SK-N-SH treated with all-trans-retinoic acid at 6 μM for 48 hours (cell line): Measurements from ENCODE around the gene SEBOX.

Experiments used
- ATAC-seq: fragments of 200-7000 bp; cut with Tn5 transposase; 3 replicates; pipeline ENCODE4 v1.9.1; 2020; ENCODE audit warnings: mild to moderate bottlenecking, moderate library complexity
- ARNTL ChIP-seq: fragments of 450-650 bp; formaldehyde crosslinking; IDR thresholded peaks from 2 replicates; pipeline ENCODE4 v1.5.0; 2020; ENCODE audit warnings: low read depth, mild to moderate bottlenecking, moderate library complexity, borderline replicate concordance
- BACH2 ChIP-seq: fragments of 250-450 bp; sonication (Bioruptor Pico); IDR thresholded peaks from 2 replicates; pipeline ENCODE4 v1.9.0; 2021; ENCODE audit warnings: mild to moderate bottlenecking, borderline replicate concordance
- CREB5 ChIP-seq: fragments of 250-450 bp; sonication (Bioruptor Pico); IDR thresholded peaks from 2 replicates; pipeline ENCODE4 v1.5.1; 2020; ENCODE audit warnings: low read depth, mild to moderate bottlenecking, moderate library complexity
- CSDC2 ChIP-seq: fragments of 250-450 bp; sonication (Bioruptor Pico); IDR thresholded peaks from 2 replicates; pipeline ENCODE4 v1.5.0; 2020; ENCODE audit warnings: mild to moderate bottlenecking, moderate library complexity
- CSRNP3 ChIP-seq: fragments of 250-450 bp; sonication (Bioruptor Pico); IDR thresholded peaks from 2 replicates; pipeline ENCODE4 v1.5.1; 2021; ENCODE audit warnings: mild to moderate bottlenecking, moderate library complexity
- ESRRG ChIP-seq: fragments of 250-450 bp; sonication (Bioruptor Pico); IDR thresholded peaks from 2 replicates; pipeline ENCODE4 v1.6.1; 2021; ENCODE audit warnings: mild to moderate bottlenecking
- GLIS3 ChIP-seq: fragments of 250-450 bp; sonication (Bioruptor Pico); IDR thresholded peaks from 2 replicates; pipeline ENCODE4 v1.5.0; 2020; ENCODE audit warnings: mild to moderate bottlenecking, moderate library complexity
- ISL1 ChIP-seq: fragments of 250-450 bp; sonication (Bioruptor Pico); IDR thresholded peaks from 2 replicates; pipeline ENCODE4 v2.1.2; 2022; ENCODE audit warnings: mild to moderate bottlenecking, moderate library complexity
- OSR1 ChIP-seq: fragments of 250-450 bp; sonication (Bioruptor Pico); IDR thresholded peaks from 2 replicates; pipeline ENCODE4 v1.8.0; 2022; ENCODE audit warnings: moderate library complexity, mild to moderate bottlenecking, inconsistent platforms
- PPARA ChIP-seq: fragments of 250-450 bp; sonication (Bioruptor Pico); IDR thresholded peaks from 2 replicates; pipeline ENCODE4 v1.5.0; 2020; ENCODE audit warnings: mild to moderate bottlenecking, borderline replicate concordance
- RARB ChIP-seq: fragments of 250-450 bp; sonication (Bioruptor Pico); IDR thresholded peaks from 2 replicates; pipeline ENCODE4 v1.8.0; 2021; ENCODE audit warnings: mild to moderate bottlenecking, moderate library complexity
- SNAI2 ChIP-seq: fragments of 250-450 bp; sonication (Bioruptor Pico); IDR thresholded peaks from 2 replicates; pipeline ENCODE4 v1.5.0; 2020; ENCODE audit warnings: mild to moderate bottlenecking, moderate library complexity
- TCF4 ChIP-seq: fragments of 250-450 bp; sonication (Bioruptor Pico); IDR thresholded peaks from 2 replicates; pipeline ENCODE4 v1.8.0; 2021; ENCODE audit warnings: mild to moderate bottlenecking, moderate library complexity, borderline replicate concordance
- TOX ChIP-seq: fragments of 250-450 bp; sonication (Bioruptor Pico); IDR thresholded peaks from 2 replicates; pipeline ENCODE4 v1.8.0; 2021; ENCODE audit warnings: mild to moderate bottlenecking, moderate library complexity, borderline replicate concordance
- TSHZ2 ChIP-seq: fragments of 250-450 bp; sonication (Bioruptor Pico); IDR thresholded peaks from 2 replicates; pipeline ENCODE4 v1.5.0; 2020; ENCODE audit warnings: mild to moderate bottlenecking, moderate library complexity
- ZC3H10 ChIP-seq: fragments of 250-450 bp; sonication (Bioruptor Pico); IDR thresholded peaks from 2 replicates; pipeline ENCODE4 v1.5.1; 2021; ENCODE audit warnings: mild to moderate bottlenecking, moderate library complexity
- ZFP3 ChIP-seq: fragments of 250-450 bp; sonication (Bioruptor Pico); IDR thresholded peaks from 2 replicates; pipeline ENCODE4 v1.5.0; 2020; ENCODE audit warnings: mild to moderate bottlenecking, moderate library complexity
- ZFP30 ChIP-seq: fragments of 450-650 bp; formaldehyde crosslinking; IDR thresholded peaks from 2 replicates; pipeline ENCODE4 v1.5.0; 2022; ENCODE audit warnings: mild to moderate bottlenecking, moderate library complexity
- ZNF565 ChIP-seq: fragments of 450-650 bp; formaldehyde crosslinking; conservative IDR thresholded peaks from 2 replicates; pipeline ENCODE4 v1.5.0; 2020; ENCODE audit warnings: low read depth, mild to moderate bottlenecking, moderate library complexity
- ZNF70 ChIP-seq: fragments of 450-650 bp; formaldehyde crosslinking; IDR thresholded peaks from 2 replicates; pipeline ENCODE4 v1.5.0; 2020; ENCODE audit warnings: mild to moderate bottlenecking, moderate library complexity
- TF ChIP-seq, protein P1 (sequence below): fragments of 250-450 bp; sonication (Bioruptor Pico); IDR thresholded peaks from 2 replicates; pipeline ENCODE4 v1.8.0; 2020; ENCODE audit warnings: mild to moderate bottlenecking, moderate library complexity, borderline replicate concordance
- TF ChIP-seq, protein P2 (sequence below): fragments of 250-450 bp; sonication (Bioruptor Pico); IDR thresholded peaks from 2 replicates; pipeline ENCODE4 v1.8.0; 2021; ENCODE audit warnings: low read depth, mild to moderate bottlenecking, moderate library complexity, borderline replicate concordance

SEBOX gene

DNA sequence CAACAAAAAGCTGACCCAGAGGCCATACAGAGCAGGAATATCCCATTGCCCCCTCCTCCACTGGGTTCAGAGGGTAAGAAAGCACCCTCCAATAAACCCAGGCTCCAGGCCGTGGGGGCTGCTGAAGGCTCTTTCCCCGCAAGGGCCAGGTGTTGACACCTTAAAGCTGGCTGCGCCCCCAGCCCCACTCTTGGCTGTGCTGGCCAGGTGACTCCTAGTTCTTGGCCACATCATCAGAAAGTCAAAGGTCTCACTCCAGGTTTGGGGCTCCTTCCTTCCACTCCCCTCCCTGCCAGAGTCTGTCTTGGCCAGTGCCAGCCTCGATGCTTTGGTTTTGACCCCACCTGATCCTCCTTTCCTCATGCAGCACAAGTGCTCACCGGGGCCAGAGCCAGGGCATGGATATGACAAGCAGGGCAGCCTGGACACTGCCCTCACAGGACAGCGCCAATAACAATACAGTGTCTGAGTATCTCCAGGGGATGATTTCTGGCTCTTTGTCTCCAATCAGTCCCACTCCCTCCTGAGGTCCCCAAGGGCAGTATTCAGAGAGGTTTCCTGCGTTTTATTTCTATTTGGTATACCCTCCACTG lies 32.8 kb upstream of the SEBOX start:
- TF ChIP-seq TCF4 (CRISPR knock-in tag) (no peak), CREB5 (CRISPR knock-in tag) (no peak), PPARA (CRISPR knock-in tag) (no peak), ISL1 (CRISPR knock-in tag) (no peak), CSDC2 (CRISPR knock-in tag) (no peak), TSHZ2 (CRISPR knock-in tag) (no peak)
- TF ChIP-seq, protein P1, sequence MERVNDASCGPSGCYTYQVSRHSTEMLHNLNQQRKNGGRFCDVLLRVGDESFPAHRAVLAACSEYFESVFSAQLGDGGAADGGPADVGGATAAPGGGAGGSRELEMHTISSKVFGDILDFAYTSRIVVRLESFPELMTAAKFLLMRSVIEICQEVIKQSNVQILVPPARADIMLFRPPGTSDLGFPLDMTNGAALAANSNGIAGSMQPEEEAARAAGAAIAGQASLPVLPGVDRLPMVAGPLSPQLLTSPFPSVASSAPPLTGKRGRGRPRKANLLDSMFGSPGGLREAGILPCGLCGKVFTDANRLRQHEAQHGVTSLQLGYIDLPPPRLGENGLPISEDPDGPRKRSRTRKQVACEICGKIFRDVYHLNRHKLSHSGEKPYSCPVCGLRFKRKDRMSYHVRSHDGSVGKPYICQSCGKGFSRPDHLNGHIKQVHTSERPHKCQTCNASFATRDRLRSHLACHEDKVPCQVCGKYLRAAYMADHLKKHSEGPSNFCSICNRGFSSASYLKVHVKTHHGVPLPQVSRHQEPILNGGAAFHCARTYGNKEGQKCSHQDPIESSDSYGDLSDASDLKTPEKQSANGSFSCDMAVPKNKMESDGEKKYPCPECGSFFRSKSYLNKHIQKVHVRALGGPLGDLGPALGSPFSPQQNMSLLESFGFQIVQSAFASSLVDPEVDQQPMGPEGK: no peak
- no peak for ATAC-seq

- no peak for ATAC-seq
- no peak for TF ChIP-seq CSDC2 (CRISPR knock-in tag)
- TF ChIP-seq ZFP3 (CRISPR knock-in tag): no peak
- no peak for TF ChIP-seq TOX (CRISPR knock-in tag)
Observed at GRCh38 chr17:28397275-28397674, 32.3 kb upstream of the SEBOX start.

DNA sequence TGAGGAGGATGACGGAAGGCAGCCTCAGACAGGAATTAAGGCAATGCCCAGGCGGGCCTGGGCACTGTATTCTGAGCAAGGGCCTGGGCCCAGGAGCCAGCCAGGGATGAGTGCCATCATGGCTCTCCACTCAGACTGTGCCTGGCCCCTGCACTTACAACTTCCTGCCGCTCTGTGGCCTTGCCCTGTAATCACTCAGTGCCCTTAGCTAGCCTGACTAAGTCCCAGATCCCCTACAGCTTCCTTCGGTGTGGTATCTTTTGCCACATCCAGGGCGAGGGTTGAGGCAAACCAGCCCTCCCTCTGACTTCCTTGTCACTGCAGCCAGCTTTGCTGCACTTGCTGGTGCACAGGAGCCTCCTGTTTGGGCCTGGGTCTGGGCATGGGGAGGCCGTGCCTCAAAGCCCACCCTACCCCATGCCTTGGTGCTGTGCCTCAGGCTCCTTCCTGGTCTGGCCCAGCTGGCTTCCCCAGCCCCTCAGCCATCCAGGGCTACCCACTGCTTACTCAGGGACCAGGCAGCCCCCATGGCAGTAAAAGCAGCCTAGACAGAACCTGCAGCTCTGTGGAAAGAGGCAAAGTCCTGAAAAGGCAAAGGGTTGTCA lies 31.7 kb upstream of the SEBOX start:
- TF ChIP-seq ESRRG (CRISPR knock-in tag): no peak
- TF ChIP-seq ZFP3 (CRISPR knock-in tag): no peak
- TF ChIP-seq CSRNP3: no peak
- no peak for TF ChIP-seq ZC3H10
- TF ChIP-seq TOX (CRISPR knock-in tag): no peak
- TF ChIP-seq RARB (CRISPR knock-in tag): no peak
- TF ChIP-seq TSHZ2 (CRISPR knock-in tag): no peak
- no peak for TF ChIP-seq ARNTL (CRISPR knock-in tag)
- no peak for TF ChIP-seq BACH2 (CRISPR knock-in tag)
- TF ChIP-seq GLIS3 (CRISPR knock-in tag): no peak
- no peak for ATAC-seq

DNA sequence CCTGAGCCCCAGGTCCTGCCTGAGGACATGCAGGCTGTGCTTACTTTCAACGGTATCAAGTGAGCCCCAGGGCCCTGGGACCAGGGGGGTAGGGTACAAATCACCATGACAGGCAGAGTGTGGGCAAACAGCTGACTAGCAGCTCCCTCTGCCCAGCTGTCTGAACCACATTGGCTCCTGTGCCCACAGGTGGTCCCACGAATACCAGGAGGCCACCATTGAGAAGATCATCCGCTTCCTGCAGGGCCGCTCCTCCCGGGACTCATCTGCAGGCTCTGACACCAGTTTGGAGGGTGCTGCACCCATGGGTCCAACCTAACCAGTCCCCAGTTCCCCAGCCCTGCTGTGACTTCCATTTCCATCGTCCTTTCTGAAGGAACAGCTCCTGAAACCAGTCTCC lies 31.0 kb upstream of the SEBOX start:
- ATAC-seq: no peak
- TF ChIP-seq SNAI2: no peak
- TF ChIP-seq CSDC2 (CRISPR knock-in tag): no peak
- no peak for TF ChIP-seq ZFP3 (CRISPR knock-in tag)
- no peak for TF ChIP-seq ZNF565
- no peak for TF ChIP-seq TOX (CRISPR knock-in tag)
- TF ChIP-seq, protein P2, sequence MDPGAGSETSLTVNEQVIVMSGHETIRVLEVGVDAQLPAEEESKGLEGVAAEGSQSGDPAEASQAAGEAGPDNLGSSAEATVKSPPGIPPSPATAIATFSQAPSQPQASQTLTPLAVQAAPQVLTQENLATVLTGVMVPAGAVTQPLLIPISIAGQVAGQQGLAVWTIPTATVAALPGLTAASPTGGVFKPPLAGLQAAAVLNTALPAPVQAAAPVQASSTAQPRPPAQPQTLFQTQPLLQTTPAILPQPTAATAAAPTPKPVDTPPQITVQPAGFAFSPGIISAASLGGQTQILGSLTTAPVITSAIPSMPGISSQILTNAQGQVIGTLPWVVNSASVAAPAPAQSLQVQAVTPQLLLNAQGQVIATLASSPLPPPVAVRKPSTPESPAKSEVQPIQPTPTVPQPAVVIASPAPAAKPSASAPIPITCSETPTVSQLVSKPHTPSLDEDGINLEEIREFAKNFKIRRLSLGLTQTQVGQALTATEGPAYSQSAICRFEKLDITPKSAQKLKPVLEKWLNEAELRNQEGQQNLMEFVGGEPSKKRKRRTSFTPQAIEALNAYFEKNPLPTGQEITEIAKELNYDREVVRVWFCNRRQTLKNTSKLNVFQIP (CRISPR knock-in tag): no peak
- no peak for TF ChIP-seq ZFP30 (CRISPR knock-in tag)
- TF ChIP-seq GLIS3 (CRISPR knock-in tag): no peak
- TF ChIP-seq BACH2 (CRISPR knock-in tag): no peak
- TF ChIP-seq ZNF70 (CRISPR knock-in tag): no peak
- no peak for TF ChIP-seq OSR1 (CRISPR knock-in tag)
- no peak for TF ChIP-seq ISL1 (CRISPR knock-in tag)
